D341Med (cell line): ENCODE measurements around the gene TGFBR3.

ENCODE experiments used
- DNase-seq: peaks from one replicate; pipeline ENCODE4 v3.0.0; 2012; ENCODE audit warnings: low spot score

TGFBR3 gene

DNA sequence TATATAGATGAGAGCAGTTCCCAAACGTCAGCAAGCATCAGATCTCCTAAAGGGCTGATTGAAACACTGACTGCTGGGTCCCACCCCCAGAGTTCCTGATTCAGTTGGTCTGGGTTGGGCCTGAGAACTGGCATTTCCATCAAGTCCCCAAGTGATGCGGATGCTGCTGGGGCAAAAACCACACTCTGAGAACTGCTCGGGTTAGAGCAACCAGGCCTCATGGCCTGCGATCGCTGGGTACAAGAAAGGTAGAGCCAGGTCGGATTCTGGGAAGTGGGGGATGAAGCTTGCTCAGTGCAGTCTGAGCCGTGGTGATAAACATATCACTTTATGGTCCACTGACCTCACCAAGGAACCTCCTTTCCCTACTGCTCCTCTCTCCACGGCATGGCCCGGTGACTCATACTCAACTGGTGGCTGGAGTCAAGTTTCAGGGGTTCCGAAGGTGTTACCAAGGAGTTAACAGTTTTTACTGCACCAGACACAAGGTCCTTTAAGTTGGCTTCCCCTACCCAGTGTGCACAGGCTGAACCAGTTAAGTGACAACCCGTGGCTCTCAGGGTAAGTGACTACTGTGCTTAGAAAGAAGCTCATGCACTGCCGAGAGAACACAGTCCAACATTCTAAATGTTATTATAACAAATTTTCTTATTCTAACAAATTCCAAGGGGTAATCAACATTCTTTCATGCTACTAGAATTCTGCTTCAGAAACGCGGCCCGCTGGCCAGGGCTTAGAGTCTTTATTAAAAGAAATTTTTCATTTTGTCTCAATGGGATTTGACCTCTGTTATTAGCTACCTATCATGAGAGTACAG, 153.5 kb downstream of the TGFBR3 start:
- no peak for DNase-seq

DNA sequence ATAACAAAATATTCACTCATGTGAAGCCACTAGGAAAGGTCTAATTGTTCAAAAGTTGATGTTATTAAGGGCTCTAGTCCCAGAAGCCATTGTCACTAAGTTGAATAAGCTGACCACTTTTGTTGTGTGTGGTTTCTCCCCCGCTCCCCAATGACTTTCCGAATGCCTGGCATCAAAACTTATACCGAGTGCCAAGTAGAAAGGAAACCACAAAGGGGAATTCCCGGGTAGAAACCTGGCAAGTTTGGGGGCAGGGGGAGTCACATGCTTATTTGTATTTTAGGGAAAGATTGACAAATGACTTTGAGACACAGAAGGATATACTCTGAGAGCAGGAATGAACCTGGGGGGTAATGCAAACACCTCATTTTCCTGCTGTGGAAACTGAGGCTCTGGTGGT, 154.1 kb downstream of the TGFBR3 start:
- no peak for DNase-seq

DNA sequence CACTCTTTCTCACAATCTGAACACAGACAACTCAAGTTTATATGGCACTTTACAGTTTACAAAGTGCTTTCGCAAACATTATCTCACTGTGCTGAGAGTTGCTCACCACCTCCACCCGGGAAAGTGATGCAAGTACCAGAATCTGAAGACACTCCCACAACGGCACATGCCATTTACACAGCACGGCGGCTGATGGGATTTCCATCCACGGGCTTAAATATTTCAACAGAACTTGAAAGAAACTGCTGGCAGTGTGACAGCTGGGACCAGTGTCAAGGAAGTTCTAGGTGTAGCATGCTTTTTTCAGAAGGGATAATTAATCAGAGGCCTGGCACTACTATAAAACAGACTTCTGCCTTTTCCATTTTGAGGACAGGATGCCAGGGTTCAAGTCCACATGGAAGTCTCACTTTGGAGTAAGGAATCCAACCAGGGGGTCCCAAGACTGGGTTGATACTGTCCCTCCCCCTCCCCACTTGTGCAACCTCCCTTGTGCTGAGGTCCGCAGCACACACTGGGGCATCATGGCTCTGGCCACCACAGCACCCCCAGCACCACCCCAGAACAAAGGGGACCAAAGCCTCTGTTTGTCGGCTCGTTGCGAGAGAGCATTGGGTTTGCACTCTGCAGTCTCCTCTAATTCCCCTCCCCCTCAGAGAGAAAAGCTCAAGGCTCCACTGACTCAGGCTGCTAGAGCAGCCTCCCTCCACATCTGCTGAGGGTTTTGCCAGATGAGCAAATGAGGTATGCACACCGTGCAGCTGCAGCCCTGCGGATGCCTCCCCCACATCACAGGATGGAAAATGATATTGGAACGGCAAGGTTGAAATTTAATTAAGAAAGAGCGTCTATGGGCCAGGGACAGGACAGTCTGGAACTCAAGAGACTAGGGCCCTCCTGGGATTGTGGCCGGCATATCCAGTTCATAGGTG, 154.9 kb downstream of the TGFBR3 start:
- no peak for DNase-seq

DNA sequence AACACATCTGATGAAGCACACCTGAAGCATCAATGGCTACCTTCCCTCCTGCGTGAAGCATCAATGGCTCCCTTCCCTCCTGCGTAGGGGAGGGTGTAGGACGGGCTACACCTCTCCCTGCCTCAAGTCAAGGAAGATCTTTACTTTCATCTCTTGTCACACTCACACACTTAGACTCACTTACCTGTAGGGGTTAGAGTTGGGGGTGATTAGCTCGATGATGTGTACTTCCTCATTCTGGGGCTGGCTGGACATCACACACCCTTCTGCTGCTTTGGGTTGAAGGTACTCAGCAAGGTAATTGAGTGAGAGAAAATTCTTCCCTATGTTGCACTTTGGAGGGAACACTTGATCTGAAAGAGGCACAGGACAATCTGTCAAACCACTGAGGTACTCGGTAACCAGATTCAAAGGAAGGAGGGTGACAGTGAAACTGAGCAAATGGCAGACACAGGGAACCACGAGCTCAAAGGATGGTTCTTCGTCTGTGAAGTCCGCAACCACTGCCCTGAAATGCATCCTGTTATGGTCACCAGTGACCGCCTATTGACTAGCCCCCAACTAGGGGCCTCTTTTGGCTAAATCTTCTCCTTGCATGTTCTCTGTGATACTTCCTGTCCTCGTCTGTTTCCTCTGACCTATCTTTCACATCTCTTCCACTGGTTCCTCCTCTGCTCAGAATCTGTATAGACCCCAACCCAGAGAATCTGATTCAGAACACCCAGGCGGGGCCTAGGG, 156.2 kb downstream of the TGFBR3 start:
- no peak for DNase-seq

DNA sequence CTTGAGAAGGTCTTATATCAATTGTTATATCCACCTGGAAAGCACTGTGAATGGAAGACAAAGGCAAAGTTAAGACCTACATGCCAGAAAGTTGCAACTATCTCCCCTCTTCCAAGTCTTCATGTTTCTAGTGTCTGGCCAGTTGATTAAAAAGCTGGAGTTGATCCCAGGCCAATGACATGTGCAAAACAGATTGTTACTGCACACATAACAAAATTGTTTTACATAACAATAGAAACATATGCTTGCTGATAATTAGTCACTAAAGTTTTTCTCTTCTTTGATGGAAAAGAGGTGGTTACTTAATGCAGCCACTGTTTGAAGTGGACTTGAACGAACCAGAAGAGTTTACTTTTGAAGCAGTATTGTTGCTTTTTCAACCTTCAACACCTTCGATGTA, 158.2 kb downstream of the TGFBR3 start:
- no peak for DNase-seq

DNA sequence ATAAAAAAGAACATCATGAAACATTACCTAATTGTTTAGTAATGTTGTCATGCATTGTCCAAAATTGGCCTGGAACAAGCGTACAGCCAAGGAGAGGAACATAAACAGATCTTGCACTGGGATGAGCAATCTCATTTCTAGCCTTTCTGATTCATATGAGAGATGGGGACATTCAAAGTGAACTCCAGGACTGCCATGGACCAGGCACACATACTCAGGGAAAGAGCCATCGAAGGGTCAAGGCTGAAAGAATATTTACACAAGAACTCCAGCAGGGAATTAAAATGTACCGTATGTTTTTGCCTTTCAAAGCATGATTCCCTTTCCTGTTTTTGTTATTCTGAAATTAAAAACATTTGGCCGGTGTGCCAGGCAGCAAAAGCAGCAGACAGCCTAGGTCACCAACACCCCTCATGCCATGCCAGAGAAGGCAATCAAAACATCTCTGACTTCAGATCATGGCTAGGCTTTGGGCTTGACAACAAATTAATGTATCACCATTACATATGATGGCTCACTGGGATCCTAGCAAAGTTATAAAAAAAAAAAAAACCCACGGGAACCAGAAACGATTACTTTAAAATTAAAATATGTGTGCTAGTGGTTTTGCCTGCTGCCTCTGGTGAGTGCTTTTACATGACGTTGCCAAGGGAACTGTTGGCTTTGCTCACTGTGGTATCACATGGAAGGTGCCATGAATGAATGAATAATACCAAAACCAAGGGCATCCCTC, 159.8 kb downstream of the TGFBR3 start:
- DNase-seq = no peak

DNA sequence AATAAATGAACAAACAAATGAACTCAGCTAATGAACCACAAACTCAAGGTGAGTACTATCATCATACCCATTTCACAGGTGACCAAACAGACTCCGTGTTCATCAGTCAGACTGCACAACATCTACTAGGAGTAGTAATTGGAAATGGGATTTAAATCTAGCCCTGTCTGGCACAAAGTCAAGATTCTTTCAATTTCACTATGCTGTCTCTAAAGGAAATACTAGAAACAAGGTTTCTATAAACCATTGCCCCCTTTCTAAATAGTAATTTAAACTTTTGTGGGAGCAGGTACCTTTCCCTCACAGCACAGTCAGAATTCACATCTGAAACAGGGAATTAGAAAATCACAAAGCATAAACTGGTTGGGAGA, 160.3 kb downstream of the TGFBR3 start:
- no peak for DNase-seq

DNA sequence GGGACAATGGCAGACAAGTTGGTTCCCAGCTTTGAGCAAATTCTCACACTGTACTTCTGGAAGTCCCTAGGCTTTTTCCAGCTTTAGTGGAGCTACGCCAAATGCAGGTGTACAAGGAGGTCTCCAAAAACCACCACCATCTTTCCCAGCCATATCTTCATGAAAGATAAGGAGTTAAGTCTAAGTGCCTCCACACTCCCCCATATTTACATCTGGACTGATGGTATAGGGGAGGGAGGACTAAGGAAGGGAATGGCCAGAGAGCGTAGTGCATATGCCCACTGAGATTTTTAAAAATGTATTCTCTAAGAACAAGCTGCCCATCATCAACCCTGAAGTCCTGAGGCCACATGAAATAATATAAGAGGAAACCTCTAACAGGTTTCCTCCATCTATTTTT, 161.3 kb downstream of the TGFBR3 start:
- no peak for DNase-seq

DNA sequence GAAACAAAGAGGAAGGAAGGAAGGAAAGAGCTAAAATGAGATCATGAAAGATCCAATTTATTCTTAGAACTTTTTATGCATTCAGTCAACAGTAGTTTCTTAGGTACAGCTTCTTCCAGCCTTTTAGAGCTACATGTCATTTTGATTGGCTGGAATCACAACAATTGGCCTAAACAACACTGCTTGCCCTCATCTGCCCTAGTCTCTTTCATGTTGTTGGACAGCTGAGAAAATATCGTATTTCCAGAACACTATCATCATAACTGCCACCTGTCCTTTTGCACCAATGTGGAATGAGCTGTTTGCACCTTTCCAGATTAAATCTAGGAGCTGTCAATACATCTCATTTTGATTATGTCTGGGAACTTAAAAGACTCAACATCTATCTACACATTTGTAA, 161.7 kb downstream of the TGFBR3 start:
- DNase-seq = no peak

DNA sequence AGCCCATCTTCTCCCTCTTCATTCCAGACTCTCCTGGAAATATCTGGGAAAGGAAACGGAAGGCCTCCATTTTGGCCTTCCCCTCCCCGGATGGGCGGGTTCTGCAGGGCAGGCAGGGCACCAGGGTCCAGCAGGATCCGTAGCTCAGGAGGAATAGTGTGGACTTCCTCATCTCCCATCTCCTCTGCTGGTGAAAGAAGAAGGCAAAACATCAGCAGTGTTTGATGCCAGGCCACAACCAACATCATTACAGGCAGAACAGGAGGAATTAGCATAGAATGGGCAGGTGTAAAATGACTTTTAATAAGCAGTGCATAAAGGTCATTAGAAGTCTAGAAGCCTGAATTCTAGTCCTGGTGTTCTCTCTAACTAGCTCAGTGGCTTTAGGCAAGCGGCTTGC, 165.9 kb downstream of the TGFBR3 start:
- DNase-seq = no peak

DNA sequence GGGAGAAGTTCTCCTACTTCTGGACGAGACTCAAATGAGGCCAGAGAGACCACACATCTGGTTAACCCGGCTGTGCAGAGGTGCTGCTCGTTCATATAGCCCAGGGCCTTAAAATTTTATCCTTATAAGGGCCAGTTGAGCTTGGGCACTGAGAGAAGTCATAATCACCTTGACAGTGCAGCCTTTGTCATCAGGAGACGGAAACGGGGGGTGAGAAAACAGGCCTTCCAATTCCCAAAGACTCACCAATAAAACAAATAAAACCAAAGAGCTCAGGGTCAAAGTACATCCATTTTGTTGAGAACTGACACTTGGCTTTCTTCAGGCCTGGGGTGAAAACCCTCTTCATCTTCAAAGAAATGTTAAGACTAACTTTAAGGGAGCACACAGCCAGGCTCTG, 167.1 kb downstream of the TGFBR3 start:
- no peak for DNase-seq

DNA sequence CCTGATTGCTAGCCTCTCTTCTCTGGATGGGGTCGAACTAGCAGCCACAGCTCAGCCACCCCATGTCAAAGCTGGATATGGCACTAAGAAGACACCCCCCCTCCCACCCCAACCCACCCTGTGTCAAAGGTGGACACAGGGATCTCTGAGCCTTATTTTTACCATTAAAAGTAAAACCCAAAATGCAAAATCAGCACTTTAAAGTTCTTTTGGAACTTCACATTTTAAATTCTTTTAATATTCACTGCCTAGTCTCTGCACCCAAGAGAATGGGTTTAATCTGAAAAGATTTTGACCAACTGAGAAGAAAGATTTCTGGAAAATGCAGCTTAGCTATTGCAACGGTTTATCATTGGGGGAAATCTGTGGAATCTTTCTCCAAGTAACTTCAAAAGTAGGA, 167.6 kb downstream of the TGFBR3 start:
- DNase-seq = no peak

DNA sequence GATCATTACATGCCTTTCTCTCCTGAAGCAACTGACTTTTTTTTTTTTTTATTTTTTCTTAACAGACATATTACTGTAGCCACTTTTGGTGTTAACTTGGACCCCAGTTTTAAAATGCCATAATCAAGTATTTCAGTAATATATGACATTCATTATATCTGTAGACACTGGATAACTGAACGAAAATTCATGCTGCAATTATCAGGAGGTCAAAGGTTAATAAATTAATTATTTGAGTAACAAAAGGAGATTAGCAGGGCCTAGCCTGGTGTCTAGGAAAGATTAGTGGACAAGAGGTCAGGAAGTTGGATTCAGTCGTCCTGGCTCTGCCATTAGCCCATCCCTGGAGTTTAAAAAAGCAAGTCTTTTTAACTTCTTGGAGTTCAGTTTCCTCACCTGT, 168.1 kb downstream of the TGFBR3 start:
- no peak for DNase-seq

DNA sequence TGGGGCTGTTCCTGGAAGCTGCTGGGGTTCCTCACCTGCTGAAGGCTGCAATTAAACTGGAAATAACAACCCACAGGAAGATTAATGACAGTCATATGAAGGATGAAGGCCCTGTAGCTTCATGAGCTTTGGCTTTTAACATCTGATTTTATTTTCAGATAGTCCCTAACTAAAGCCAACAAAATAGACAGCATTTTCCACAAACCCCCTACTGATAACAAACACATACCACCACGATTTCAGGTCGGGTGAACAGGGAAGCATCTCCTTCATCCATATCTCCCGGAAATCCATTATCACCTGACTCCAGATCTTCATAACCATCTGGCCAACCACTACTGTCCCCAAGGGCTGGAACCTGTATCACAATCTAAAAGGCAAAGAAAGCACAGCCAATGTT, 169.6 kb downstream of the TGFBR3 start:
- DNase-seq = no peak

DNA sequence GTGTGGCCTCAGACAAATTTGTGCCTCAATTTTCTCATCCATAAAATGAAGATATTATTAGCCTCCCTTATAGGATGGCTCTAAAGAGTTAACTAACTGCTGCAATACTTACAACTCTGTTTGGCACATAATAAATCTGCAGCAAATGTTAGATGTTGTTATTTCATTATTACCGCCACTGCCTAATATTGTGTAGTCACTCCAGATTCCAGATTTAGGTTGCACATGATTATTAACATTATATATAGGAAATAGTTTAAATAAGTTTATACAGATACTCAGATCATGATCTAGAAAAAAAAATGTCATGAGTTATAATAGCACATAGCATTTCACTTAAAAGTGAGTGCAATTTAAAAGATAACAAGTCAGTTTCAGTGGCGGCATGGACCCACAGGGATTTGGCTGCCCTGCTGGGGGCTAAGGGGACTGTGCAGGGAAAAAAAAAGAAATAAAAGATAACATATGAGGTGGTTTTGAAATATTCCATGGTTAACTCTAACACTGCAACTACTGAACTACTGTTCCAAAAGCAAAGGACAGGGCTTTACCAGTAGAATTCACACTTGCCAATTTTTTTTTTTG, 170.4 kb downstream of the TGFBR3 start:
- no peak for DNase-seq

DNA sequence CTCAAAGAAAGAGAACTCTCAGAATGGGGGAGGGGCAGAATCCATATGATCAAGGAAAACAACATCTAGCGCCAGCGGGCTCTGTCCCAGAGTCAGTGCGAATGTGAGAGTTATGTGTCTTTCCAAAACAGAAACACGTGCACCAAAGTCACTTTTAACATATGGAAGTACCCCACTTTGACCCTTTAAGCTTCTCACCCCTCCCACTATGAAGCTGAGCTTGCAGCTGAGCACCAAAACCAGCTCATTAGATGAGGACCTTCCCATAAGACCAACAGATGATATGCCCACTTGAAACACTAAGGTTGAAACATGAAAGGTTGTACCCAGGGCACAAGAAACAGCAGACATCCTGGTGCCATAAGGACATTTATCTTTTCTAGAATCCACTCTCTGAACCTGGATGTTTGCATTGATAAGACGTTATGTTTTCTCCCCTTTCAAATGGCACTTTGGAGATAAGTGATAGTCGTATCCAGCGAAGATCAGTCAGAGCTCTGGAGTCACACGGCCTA, 171.0 kb downstream of the TGFBR3 start:
- no peak for DNase-seq

DNA sequence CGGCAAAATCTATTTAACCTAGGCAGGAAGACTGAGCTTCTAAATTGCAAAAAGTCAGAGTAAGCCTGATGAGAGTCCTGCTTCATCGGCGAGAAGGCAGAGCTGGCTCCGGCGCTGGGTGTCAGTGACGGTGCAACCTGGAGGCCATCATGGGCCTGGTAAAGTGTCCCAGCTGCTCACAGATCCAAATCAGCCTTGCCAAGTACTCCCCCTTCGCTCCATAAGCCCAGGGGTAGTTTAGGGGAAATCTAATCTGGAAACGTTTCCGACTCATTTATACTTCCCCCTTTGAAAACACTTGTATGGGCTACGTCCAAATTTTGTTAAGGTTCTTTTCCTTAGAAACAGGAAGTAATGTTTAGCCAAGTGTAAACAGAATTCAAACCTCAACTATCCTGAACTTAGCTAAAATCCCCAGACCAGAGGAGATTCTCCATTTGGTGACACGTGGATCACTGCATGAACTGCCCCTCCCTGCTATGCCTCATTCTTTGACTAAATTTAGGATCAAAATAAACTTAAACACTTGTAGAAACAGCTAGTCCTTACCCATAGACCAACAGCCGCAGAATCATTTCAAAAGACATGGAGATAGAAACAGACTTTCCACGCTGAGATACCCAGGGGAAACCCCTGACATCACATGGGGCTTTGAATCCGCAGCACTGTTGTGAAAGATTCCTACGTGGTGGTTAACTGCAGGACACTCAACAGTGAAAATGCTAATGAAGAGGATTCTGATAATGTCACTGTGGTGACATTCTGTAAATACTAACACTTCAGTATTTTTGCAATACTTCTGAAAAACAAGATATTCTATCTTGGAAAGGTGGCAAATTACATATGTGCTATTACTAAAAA, 172.7 kb downstream of the TGFBR3 start:
- DNase-seq = no peak

DNA sequence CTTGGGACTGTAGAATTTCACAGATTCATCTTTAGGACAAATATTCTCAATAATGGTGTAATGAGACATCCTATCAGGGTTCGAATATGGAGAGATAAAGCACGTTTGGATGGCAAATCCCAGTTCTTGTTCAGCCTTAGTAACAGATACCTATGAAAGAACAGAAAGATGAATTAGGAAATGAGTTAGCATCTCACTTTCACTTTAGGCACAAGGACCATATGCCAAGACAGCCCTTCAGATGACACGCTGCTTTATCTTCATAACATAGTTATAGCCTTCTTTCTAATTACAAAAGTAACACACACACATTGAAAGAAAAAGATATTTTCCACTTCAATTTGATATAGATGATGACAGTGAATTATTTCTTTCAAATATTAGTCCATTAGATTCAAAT, 173.6 kb downstream of the TGFBR3 start:
- no peak for DNase-seq

DNA sequence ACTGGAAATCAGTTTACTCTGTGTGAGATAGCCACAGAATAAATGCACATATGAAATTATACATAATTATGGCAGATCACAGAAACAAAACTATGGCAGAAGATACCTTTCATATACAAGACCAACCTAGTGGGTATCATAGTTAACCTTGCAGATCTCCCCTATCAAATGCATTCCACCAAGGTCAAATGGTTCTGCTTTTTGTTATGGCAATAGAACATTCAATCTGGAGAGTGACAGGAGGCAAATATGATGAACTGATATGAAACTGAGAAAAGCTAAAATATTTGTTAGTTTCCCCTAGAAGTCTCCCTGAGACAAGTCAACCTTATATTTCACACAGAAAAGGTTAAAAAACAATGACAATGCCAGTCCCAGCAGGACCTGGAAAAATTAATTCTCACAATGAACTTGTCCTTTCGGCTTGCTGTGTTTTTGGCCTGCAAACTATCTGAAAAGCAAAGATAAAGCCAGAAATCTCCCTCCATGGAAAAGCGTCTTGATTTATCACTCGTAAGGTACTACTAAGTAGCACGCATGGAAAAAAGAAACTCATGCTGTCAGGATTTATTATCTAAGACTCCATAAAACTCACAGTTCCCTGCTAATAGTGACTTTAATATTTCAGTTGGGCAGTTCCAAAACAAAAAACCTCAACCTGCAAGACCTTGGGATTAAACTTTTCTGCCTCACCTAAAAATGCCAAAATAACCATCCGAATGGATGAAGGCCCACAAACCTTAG, 174.3 kb downstream of the TGFBR3 start:
- no peak for DNase-seq

DNA sequence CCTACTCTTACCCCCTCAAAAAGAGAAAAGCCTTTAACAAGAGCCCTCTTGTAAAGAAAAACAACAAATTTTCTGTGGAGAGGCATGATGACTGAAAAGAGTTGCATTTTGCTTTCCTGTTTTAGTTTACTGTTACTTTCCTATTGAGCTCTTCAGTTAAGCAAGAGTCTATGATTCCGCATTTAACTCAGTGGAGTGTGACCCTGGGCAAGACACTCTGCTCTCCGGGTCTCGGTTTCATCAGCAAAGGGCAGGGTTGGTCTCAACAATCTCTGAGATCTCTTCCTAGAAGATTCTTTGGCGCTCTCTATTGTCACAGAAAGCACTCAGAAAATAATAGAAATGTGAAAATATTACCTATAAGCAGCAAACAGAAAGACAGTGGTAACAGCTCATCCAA, 175.7 kb downstream of the TGFBR3 start:
- no peak for DNase-seq
